ENCODE measurements around the gene DAZAP2.
"Not testable (repeated sequence)": the region's sequence is repeated elsewhere in the genome, so short reads cannot be mapped to it uniquely, and the experiment has no call there.

DNA sequence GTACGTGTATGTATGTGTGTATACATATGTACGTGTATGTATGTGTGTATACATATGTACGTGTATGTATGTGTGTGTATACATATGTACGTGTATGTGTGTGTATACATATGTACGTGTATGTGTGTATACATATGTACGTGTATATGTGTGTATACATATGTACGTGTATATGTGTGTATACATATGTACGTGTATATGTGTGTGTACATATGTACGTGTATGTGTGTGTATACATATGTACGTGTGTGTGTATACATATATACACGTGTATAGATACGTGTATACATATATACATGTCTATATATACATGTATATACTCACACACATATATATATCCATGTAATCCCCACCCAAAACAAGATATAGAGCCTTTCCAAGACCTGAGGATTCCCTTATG lies 18.8 kb upstream of the DAZAP2 start:
- TF ChIP-seq CTCF (conservative IDR thresholded peaks at IDR 0.05); ZFX (IDR thresholded peaks at IDR 0.05): not testable (repeated sequence)

Data from C4-2B (cell line).